HepG2 (cell line): ENCODE results near the gene FANCE. TPM values are rescaled to one million over a fixed set of nuclear protein-coding genes. Genes with fewer than 3 reads are reported as not detected.

Experiments used
- DR1 ChIP-seq: sonication (generic); formaldehyde crosslinking; IDR thresholded peaks from 2 replicates; pipeline ENCODE4 v1.8.0; 2021; ENCODE audit warnings: mild to moderate bottlenecking, missing genetic modification reagents, inconsistent platforms
- E2F1 ChIP-seq: sonication (generic); formaldehyde crosslinking; IDR thresholded peaks from 2 replicates; pipeline ENCODE4 v1.5.0; 2020; ENCODE audit warnings: missing genetic modification reagents
- PHF8 ChIP-seq: sonication (generic); formaldehyde crosslinking; IDR thresholded peaks from 2 replicates; pipeline ENCODE4 v1.5.0; 2020; ENCODE audit warnings: missing genetic modification reagents
- REST ChIP-seq, 2 experiments: IDR thresholded peaks; 2 replicates each; pipeline ENCODE4 v1.6.1; 2011 to 2012; ENCODE audit warnings: low read length in 2 of 2, borderline replicate concordance in 1 of 2, low read depth in 1 of 2, mild to moderate bottlenecking in 1 of 2, moderate library complexity in 1 of 2
- SAFB2 ChIP-seq: sonication (generic); formaldehyde crosslinking; IDR thresholded peaks from 2 replicates; pipeline ENCODE4 v1.5.1; 2020; ENCODE audit warnings: missing genetic modification reagents, low read depth, mild to moderate bottlenecking, borderline replicate concordance
- ZNF207 ChIP-seq: fragments of 450-650 bp; IDR thresholded peaks from 2 replicates; pipeline ENCODE4 v1.6.1; 2016; ENCODE audit warnings: antibody characterized with exemption, borderline replicate concordance
- ZNF230 ChIP-seq: sonication (generic); formaldehyde crosslinking; IDR thresholded peaks from 2 replicates; pipeline ENCODE4 v1.4.0; 2020; ENCODE audit warnings: mild to moderate bottlenecking, missing genetic modification reagents
- ZNF253 ChIP-seq: sonication (generic); formaldehyde crosslinking; IDR thresholded peaks from 2 replicates; pipeline ENCODE4 v1.8.0; 2022; ENCODE audit warnings: mild to moderate bottlenecking, missing genetic modification reagents, borderline replicate concordance
- ZNF263 ChIP-seq: sonication (generic); formaldehyde crosslinking; IDR thresholded peaks from 2 replicates; pipeline ENCODE4 v1.4.0; 2020; ENCODE audit warnings: missing genetic modification reagents
- ZNF441 ChIP-seq: sonication (generic); formaldehyde crosslinking; IDR thresholded peaks from 2 replicates; pipeline ENCODE4 v1.7.0; 2021; ENCODE audit warnings: missing genetic modification reagents, borderline replicate concordance
- ZNF768 ChIP-seq: sonication (generic); formaldehyde crosslinking; IDR thresholded peaks from 2 replicates; pipeline ENCODE4 v1.4.0; 2020; ENCODE audit warnings: missing genetic modification reagents
- ZNF777 ChIP-seq: sonication (generic); formaldehyde crosslinking; IDR thresholded peaks from 2 replicates; pipeline ENCODE4 v1.4.0; 2020; ENCODE audit warnings: missing genetic modification reagents
- polyA plus RNA-seq, 8 experiments: library from polyadenylated mRNA; depleted of rRNA in 3 of 8; stranded (reverse) in 7 of 8; unstranded in 1 of 8; fragments of >200 nt; fragmentation: Illumina TruSeq in 4 of 8; extraction: Trizol in 4 of 8; gene quantifications; 2 replicates each; pipeline versions ENCODE4 v1.2.1 to v1.2.3, GENCODE V29; 2011 to 2016; ENCODE audit warnings: low read depth in 4 of 8, missing spikeins in 1 of 8, mixed read lengths in 1 of 8; ENCODE audit not compliant: insufficient read depth in 1 of 8
- total RNA-seq, 5 experiments: library from RNA; depleted of rRNA; stranded (reverse); fragments of >200 nt; fragmentation: Illumina TruSeq; extraction: Trizol; gene quantifications; 2 replicates each; pipeline ENCODE4 v1.2.3, GENCODE V29; 2016; ENCODE audit warnings: low read depth in 1 of 5
- TF ChIP-seq, protein P1 (sequence below): sonication (generic); formaldehyde crosslinking; IDR thresholded peaks from one replicate; pipeline ENCODE4 v1.5.1; 2020; ENCODE audit warnings: mild to moderate bottlenecking, missing genetic modification reagents; ENCODE audit errors: not compliant biosample characterization

The FANCE gene
- total and polyA plus RNA-seq, 2 of the 13 experiments (the other 11 are each of a cell fraction or from before 2014, with no cell fraction given): 7.1 to 11.2 TPM

DNA sequence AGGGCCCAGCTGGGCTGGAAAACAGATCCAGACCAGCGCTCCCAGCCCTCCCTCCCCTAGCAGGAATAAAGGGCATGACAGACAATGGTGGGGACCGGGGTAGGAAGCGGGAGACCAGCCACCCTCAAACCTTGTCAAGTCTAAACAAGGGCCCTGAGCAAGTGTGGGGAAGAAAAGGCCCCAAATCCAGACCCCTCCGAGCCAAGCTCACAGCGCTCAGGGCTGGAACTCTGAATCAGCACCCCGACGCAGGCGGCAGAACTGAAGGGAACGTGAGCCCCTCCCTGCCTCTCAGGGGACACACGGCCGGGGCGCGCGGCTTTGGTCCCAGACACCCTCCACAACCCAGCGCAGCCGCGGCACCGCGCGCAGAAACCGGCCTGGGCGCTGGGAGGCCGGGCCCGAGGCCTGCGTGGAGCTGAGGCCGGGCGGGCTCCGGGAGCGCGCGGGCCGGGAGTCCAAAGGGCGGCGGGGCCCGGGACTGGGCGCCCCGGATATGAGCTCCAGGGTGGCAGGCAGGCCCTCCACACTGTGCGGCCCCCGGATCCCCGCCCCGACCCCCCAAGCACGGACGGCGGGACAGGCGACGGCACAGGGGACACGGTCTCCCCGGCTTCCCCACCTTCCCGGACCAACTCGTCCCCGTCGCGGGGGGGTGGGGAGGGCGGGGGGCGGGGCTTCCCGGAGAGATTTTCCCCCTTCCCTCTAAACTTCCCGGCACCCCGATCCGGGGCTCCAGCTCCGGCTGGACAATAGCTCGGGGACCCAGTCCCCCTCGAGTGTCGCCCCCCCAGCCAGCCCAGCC, 44.1 kb downstream of the FANCE start (continued):
- TF ChIP-seq REST (IDR thresholded peaks at IDR 0.05; ENCODE audit: borderline replicate concordance in 1 of 2, low read depth in 1 of 2, low read length in 2 of 2): 0 out of 4 replicates have a peak, but pooled peaks of 1 of the 2 experiments have one; percentile 11
- TF ChIP-seq ZNF777 (CRISPR knock-in tag): peak; percentile 69
- TF ChIP-seq PHF8 (CRISPR knock-in tag): peak; percentile 89
- no peak for TF ChIP-seq ZNF253 (CRISPR knock-in tag)
- TF ChIP-seq E2F1 (CRISPR knock-in tag): peak; percentile 57; the same call in 1 of the 2 replicates
- TF ChIP-seq, protein P1, sequence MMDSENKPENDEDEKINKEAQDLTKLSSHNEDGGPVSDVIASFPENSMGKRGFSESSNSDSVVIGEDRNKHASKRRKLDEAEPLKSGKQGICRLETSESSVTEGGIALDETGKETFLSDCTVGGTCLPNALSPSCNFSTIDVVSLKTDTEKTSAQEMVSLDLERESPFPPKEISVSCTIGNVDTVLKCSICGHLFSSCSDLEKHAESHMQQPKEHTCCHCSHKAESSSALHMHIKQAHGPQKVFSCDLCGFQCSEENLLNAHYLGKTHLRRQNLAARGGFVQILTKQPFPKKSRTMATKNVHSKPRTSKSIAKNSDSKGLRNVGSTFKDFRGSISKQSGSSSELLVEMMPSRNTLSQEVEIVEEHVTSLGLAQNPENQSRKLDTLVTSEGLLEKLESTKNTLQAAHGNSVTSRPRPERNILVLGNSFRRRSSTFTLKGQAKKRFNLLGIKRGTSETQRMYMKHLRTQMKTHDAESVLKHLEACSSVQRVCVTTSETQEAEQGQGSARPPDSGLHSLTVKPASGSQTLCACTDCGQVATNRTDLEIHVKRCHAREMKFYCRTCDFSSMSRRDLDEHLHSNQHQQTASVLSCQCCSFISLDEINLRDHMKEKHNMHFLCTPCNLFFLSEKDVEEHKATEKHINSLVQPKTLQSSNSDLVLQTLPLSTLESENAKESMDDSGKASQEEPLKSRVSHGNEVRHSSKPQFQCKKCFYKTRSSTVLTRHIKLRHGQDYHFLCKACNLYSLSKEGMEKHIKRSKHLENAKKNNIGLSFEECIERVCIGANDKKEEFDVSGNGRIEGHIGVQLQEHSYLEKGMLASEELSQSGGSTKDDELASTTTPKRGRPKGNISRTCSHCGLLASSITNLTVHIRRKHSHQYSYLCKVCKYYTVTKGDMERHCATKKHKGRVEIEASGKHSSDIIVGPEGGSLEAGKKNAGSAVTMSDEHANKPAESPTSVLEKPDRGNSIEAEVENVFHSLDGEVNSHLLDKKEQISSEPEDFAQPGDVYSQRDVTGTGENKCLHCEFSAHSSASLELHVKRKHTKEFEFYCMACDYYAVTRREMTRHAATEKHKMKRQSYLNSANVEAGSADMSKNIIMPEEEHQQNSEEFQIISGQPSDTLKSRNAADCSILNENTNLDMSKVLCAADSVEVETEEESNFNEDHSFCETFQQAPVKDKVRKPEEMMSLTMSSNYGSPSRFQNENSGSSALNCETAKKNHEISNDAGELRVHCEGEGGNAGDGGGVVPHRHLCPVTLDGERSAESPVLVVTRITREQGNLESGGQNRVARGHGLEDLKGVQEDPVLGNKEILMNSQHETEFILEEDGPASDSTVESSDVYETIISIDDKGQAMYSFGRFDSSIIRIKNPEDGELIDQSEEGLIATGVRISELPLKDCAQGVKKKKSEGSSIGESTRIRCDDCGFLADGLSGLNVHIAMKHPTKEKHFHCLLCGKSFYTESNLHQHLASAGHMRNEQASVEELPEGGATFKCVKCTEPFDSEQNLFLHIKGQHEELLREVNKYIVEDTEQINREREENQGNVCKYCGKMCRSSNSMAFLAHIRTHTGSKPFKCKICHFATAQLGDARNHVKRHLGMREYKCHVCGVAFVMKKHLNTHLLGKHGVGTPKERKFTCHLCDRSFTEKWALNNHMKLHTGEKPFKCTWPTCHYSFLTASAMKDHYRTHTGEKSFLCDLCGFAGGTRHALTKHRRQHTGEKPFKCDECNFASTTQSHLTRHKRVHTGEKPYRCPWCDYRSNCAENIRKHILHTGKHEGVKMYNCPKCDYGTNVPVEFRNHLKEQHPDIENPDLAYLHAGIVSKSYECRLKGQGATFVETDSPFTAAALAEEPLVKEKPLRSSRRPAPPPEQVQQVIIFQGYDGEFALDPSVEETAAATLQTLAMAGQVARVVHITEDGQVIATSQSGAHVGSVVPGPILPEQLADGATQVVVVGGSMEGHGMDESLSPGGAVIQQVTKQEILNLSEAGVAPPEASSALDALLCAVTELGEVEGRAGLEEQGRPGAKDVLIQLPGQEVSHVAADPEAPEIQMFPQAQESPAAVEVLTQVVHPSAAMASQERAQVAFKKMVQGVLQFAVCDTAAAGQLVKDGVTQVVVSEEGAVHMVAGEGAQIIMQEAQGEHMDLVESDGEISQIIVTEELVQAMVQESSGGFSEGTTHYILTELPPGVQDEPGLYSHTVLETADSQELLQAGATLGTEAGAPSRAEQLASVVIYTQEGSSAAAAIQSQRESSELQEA (CRISPR knock-in tag): no peak
- TF ChIP-seq ZNF230 (CRISPR knock-in tag): 0 out of 2 replicates have a peak, but pooled peaks have one; percentile 47
- peak; percentile 49; the same call in 1 of the 2 replicates for TF ChIP-seq ZNF768
- peak; percentile 50; the same call in 1 of the 2 replicates for TF ChIP-seq SAFB2
- peak; percentile 60; the same call in 1 of the 2 replicates for TF ChIP-seq DR1 (CRISPR knock-in tag)
- TF ChIP-seq ZNF207: no peak
- 0 out of 2 replicates have a peak, but pooled peaks have one; percentile 20 for TF ChIP-seq ZNF263 (CRISPR knock-in tag)
- TF ChIP-seq ZNF441 (CRISPR knock-in tag): peak; percentile 58; the same call in 1 of the 2 replicates
